CMK (cell line): ENCODE results near the gene CDC45.
"Not testable (repeated sequence)": the region's sequence is repeated elsewhere in the genome, so short reads cannot be mapped to it uniquely, and the experiment has no call there.

Experiments
- DNase-seq: peaks from one replicate; pipeline ENCODE4 v3.0.0-alpha.2; 2010; ENCODE audit warnings: low read depth

Gene CDC45

GRCh38 chr22:19479355-19480172, at the start of gene CDC45:
Gene CDC45 (plus strand): TSS chr22:19479920. CDS start chr22:19479969, 49 bp downstream.
- peak; percentile 87 for DNase-seq

- DNase-seq, result no peak
Measured at GRCh38 chr22:19429950-19430889, 49.5 kb upstream of the CDC45 start.

- peak; percentile 41 for DNase-seq
Measured at GRCh38 chr22:19430890-19431541, 48.7 kb upstream of the CDC45 start.

- DNase-seq, result peak; percentile 43
Measured at GRCh38 chr22:19431649-19432132, 48.0 kb upstream of the CDC45 start, which contains the start of gene HIRA. Gene HIRA (minus strand): TSS chr22:19431733. CDS start chr22:19431476, 257 bp downstream.

GRCh38 chr22:19432133-19432851, 47.4 kb upstream of the CDC45 start, which contains the start of gene MRPL40:
Gene MRPL40 (plus strand): TSS chr22:19432545. CDS start chr22:19432555, 10 bp downstream.
- peak; percentile 91 for DNase-seq

GRCh38 chr22:19434401-19434800, 45.3 kb upstream of the CDC45 start:
- no peak for DNase-seq

GRCh38 chr22:19434829-19435580, 44.7 kb upstream of the CDC45 start:
- DNase-seq, result no peak

GRCh38 chr22:19436444-19437161, 43.1 kb upstream of the CDC45 start:
- not testable (repeated sequence) for DNase-seq

GRCh38 chr22:19438298-19438697, 41.4 kb upstream of the CDC45 start:
- DNase-seq, result no peak

- DNase-seq, result no peak
Measured at GRCh38 chr22:19440411-19441195, 39.1 kb upstream of the CDC45 start.

GRCh38 chr22:19442166-19442565, 37.6 kb upstream of the CDC45 start:
- DNase-seq, result no peak

GRCh38 chr22:19443544-19444211, 36.0 kb upstream of the CDC45 start:
- DNase-seq, result no peak

- not testable (repeated sequence) for DNase-seq
Measured at GRCh38 chr22:19445279-19445982, 34.3 kb upstream of the CDC45 start.

- DNase-seq, result no peak
Measured at GRCh38 chr22:19446603-19447329, 33.0 kb upstream of the CDC45 start.

- DNase-seq, result peak; percentile 79
Measured at GRCh38 chr22:19447330-19448075, 32.2 kb upstream of the CDC45 start, which contains the start of gene C22orf39. Gene C22orf39 (minus strand): TSS chr22:19447711. CDS start chr22:19447688, 23 bp downstream.

GRCh38 chr22:19448076-19448607, 31.6 kb upstream of the CDC45 start:
- no peak for DNase-seq
